Glutamatergic neuron (in vitro differentiated cells): Measurements from ENCODE around the gene AP1S3. TPM values are rescaled to one million over a fixed set of nuclear protein-coding genes. Genes with fewer than 3 reads are reported as not detected.

Experiments
- DNase-seq: peaks from one replicate; pipeline ENCODE4 v3.0.0; 2022
- H3K27ac Mint-ChIP-seq: one replicate; pipeline ENCODE4 v1.8.0; 2020; ENCODE audit warnings: mild to moderate bottlenecking, mixed read lengths, inconsistent platforms; ENCODE audit not compliant: unreplicated experiment
- H3K27me3 Mint-ChIP-seq: one replicate; pipeline ENCODE4 v1.8.0; 2020; ENCODE audit warnings: mild to moderate bottlenecking, moderate library complexity, mixed read lengths, inconsistent platforms; ENCODE audit not compliant: unreplicated experiment
- H3K36me3 Mint-ChIP-seq: one replicate; pipeline ENCODE4 v1.8.0; 2020; ENCODE audit warnings: mild to moderate bottlenecking, mixed read lengths, inconsistent platforms; ENCODE audit not compliant: unreplicated experiment
- H3K4me1 Mint-ChIP-seq: one replicate; pipeline ENCODE4 v1.8.0; 2020; ENCODE audit warnings: mild to moderate bottlenecking, low read depth, mixed read lengths, inconsistent platforms; ENCODE audit not compliant: unreplicated experiment
- H3K4me3 Mint-ChIP-seq: one replicate; pipeline ENCODE4 v1.8.0; 2020; ENCODE audit warnings: mild to moderate bottlenecking, mixed read lengths, inconsistent platforms; ENCODE audit not compliant: unreplicated experiment
- H3K9me3 Mint-ChIP-seq: one replicate; pipeline ENCODE4 v1.8.0; 2020; ENCODE audit warnings: mild to moderate bottlenecking, moderate library complexity, mixed read lengths, inconsistent platforms; ENCODE audit not compliant: unreplicated experiment
- total RNA-seq: library from RNA; stranded (reverse); fragmentation: NEBNext Ultra II Directional; extraction: Animal tissue kit (Norgen Biotek cat#: 25700); gene quantifications from one replicate; pipeline ENCODE4 v1.2.1, GENCODE V29; 2021; ENCODE audit not compliant: unreplicated experiment
- TF ChIP-seq, protein P1 (sequence below): fragments of 200-600 bp; sonication (generic); IDR thresholded peaks from one replicate; pipeline ENCODE4 v1.5.0; 2021; ENCODE audit not compliant: partially characterized antibody, unreplicated experiment

Gene AP1S3
- total RNA-seq, 1 donor from 2014 or later: 3.1 TPM

DNA sequence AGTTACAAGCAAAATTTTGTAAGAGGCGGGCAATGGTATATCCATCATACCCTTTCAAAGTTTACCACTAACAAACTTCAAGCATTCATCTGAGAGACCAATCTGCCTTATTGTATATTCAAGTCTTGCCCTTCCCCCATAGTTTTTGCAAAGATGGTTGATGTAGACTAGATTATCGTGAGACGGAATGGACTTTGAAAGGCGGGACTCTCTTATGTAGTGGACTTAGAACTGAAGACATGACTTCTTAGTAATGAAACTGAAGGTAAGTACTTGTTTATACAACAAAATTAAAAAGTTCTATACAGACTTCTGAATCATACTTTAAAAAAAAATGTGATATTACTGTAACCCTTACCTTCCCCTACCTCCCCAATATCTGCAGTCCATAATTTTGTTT lies 10.4 kb downstream of the AP1S3 start:
- no peak for DNase-seq
- H3K36me3 Mint-ChIP-seq: no peaks in the 10 kb centered on the region
- H3K4me1 Mint-ChIP-seq: no peaks in the 10 kb centered on the region
- H3K9me3 Mint-ChIP-seq: peaks cover 2% of the 10 kb centered on the region
- H3K27me3 Mint-ChIP-seq: peaks cover 3% of the 10 kb centered on the region
- TF ChIP-seq, protein P1, sequence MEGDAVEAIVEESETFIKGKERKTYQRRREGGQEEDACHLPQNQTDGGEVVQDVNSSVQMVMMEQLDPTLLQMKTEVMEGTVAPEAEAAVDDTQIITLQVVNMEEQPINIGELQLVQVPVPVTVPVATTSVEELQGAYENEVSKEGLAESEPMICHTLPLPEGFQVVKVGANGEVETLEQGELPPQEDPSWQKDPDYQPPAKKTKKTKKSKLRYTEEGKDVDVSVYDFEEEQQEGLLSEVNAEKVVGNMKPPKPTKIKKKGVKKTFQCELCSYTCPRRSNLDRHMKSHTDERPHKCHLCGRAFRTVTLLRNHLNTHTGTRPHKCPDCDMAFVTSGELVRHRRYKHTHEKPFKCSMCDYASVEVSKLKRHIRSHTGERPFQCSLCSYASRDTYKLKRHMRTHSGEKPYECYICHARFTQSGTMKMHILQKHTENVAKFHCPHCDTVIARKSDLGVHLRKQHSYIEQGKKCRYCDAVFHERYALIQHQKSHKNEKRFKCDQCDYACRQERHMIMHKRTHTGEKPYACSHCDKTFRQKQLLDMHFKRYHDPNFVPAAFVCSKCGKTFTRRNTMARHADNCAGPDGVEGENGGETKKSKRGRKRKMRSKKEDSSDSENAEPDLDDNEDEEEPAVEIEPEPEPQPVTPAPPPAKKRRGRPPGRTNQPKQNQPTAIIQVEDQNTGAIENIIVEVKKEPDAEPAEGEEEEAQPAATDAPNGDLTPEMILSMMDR: no peak
- no peak overlapping the region for H3K27ac Mint-ChIP-seq
- no peak overlapping the region for H3K4me3 Mint-ChIP-seq

DNA sequence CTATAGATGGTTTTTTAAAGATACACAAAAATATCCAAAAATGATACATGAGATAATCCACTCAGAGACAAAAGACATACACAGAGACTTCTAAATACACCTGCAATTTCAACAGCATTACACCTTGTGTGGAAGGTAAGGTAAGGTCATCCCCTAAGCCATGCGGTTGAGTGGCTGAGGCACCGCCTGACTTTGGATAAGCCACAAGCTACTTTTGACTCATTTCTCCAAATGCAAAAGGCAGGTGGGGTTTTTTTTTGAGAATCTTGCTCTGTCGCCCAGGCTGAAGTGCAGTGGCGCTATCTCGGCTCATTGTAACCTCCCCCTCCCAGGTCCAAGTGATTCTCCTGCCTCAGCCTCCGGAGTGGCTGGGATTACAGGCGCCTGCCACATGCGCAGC lies 13.1 kb downstream of the AP1S3 start:
- DNase-seq: no peak
- Mint-ChIP-seq H3K27me3 (peaks cover 3% of the 10 kb centered on the region), H3K9me3 (no peaks in the 10 kb centered on the region), H3K36me3 (no peaks in the 10 kb centered on the region), H3K4me1 (no peaks in the 10 kb centered on the region), H3K4me3 (no peak overlapping the region), H3K27ac (no peak overlapping the region)
- TF ChIP-seq, protein P1: no peak

DNA sequence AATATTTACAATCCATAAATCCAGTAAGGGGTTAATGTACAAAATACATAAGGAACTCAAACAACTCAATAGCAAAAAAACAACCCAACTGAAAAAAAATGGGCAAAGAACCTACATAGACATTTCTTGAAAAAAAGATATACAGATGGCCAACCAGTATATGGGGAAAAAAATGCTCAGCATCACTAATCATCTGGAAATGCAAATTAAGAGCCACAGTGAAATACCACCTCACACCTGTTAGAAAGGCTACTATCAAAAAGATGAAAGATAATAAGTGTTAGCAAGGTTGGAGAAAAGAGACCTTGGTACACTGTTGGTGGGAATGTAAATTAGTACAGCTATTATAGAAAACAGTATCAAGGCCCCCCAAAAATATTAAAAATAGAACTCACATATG lies 14.6 kb downstream of the AP1S3 start:
- Mint-ChIP-seq H3K9me3 (no peaks in the 10 kb centered on the region), H3K27ac (no peak overlapping the region), H3K27me3 (peaks cover 3% of the 10 kb centered on the region), H3K4me3 (no peak overlapping the region), H3K36me3 (no peaks in the 10 kb centered on the region), H3K4me1 (no peaks in the 10 kb centered on the region)
- DNase-seq: no peak
- TF ChIP-seq, protein P1: no peak

DNA sequence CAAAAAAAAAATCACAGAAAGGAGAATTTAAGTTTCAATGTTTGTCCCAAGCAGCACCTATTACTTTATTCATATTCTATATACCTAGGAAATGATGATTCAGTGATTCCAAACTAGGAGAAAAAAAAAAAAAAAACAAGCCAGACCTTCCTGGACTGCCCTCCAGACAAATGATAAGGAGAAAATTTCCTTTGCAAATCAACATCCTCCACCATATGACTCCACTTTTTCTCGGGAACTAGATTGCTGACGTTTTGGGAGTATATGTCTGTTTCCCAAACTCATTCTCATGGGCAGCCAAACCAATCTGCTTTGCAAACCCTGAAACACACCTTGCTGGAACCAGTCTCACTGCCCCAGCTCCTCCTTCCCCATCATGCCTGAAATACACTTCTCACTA lies 16.8 kb downstream of the AP1S3 start:
- Mint-ChIP-seq H3K4me3 (no peak overlapping the region), H3K36me3 (no peaks in the 10 kb centered on the region), H3K9me3 (no peaks in the 10 kb centered on the region), H3K4me1 (no peaks in the 10 kb centered on the region), H3K27me3 (peaks cover 3% of the 10 kb centered on the region), H3K27ac (no peak overlapping the region)
- no peak for DNase-seq
- TF ChIP-seq, protein P1: no peak

DNA sequence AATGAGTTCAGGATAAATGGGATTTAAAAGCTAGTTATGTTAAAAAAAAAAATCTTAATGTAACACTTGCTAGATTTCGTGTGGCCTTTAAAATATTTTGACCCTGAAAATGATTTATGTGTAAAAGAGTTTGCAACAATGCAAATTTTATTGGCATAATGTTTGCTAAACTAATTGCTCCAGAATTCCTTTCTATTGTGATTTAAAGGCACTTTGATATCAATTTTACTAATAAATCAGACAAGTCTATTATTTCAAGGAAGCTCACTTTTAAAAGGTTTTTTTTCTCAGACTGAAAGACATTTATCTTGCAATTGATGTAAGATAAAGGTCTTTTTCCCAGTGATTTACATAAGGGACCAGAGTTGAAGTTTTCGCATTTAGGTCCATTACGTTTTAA lies 17.5 kb downstream of the AP1S3 start:
- Mint-ChIP-seq H3K36me3 (no peaks in the 10 kb centered on the region), H3K4me3 (no peak overlapping the region), H3K27ac (no peak overlapping the region), H3K9me3 (no peaks in the 10 kb centered on the region), H3K27me3 (no peaks in the 10 kb centered on the region), H3K4me1 (no peaks in the 10 kb centered on the region)
- TF ChIP-seq, protein P1: no peak
- DNase-seq: no peak
